Neural progenitor cell (in vitro differentiated cells): ENCODE data around the gene MANSC4. TPM values are rescaled to one million over a fixed set of nuclear protein-coding genes. Genes with fewer than 3 reads are reported as not detected.

Experiments used
- DNase-seq: peaks from one replicate; pipeline ENCODE4 v3.0.0-alpha.2; 2016; ENCODE audit warnings: low spot score
- H2AFZ ChIP-seq: fragments of 200-600 bp; sonication (generic); replicated peaks from 2 replicates; pipeline ENCODE4 v1.6.1; 2016; ENCODE audit warnings: antibody characterized with exemption
- H3F3A ChIP-seq: fragments of 200-600 bp; sonication (generic); 2 replicates; pipeline ENCODE4 v1.6.1; 2016; ENCODE audit warnings: antibody characterized with exemption, low read depth
- H3K27ac ChIP-seq: fragments of 200-600 bp; sonication (generic); 2 replicates; pipeline ENCODE4 v1.5.1; 2016; ENCODE audit warnings: mild to moderate bottlenecking
- H3K27me3 ChIP-seq: fragments of 200-600 bp; sonication (generic); 2 replicates; pipeline ENCODE4 v1.6.1; 2016; ENCODE audit warnings: mild to moderate bottlenecking, moderate library complexity
- H3K36me3 ChIP-seq: fragments of 200-600 bp; sonication (generic); 2 replicates; pipeline ENCODE4 v1.5.1; 2016
- H3K4me1 ChIP-seq: fragments of 200-600 bp; sonication (generic); 2 replicates; pipeline ENCODE4 v1.6.1; 2016; ENCODE audit warnings: mixed run types
- H3K4me2 ChIP-seq: fragments of 200-600 bp; sonication (generic); 2 replicates; pipeline ENCODE4 v1.6.1; 2016
- H3K4me3 ChIP-seq: fragments of 200-600 bp; sonication (generic); 2 replicates; pipeline ENCODE4 v1.5.1; 2016
- H3K79me2 ChIP-seq: fragments of 200-600 bp; sonication (generic); 2 replicates; pipeline ENCODE4 v1.6.1; 2016; ENCODE audit warnings: low read depth
- H3K9ac ChIP-seq: fragments of 200-600 bp; sonication (generic); 2 replicates; pipeline ENCODE4 v1.6.1; 2016
- H3K9me3 ChIP-seq: fragments of 200-600 bp; sonication (generic); 2 replicates; pipeline ENCODE4 v1.5.1; 2016; ENCODE audit warnings: low read depth
- H4K20me1 ChIP-seq: fragments of 200-600 bp; sonication (generic); 2 replicates; pipeline ENCODE4 v1.6.1; 2016; ENCODE audit warnings: low read depth
- H3K27ac Mint-ChIP-seq: 3 replicates; pipeline ENCODE4 v1.8.0; 2021; ENCODE audit warnings: mixed read lengths
- H3K27me3 Mint-ChIP-seq: 2 replicates; pipeline ENCODE4 v1.8.0; 2022; ENCODE audit warnings: low read depth, mild to moderate bottlenecking, inconsistent platforms, moderate library complexity, mixed read lengths; ENCODE audit not compliant: insufficient read depth
- H3K36me3 Mint-ChIP-seq: 3 replicates; pipeline ENCODE4 v1.8.0; 2021; ENCODE audit warnings: mixed read lengths
- H3K4me1 Mint-ChIP-seq: 3 replicates; pipeline ENCODE4 v1.8.0; 2021; ENCODE audit warnings: mixed read lengths
- H3K4me3 Mint-ChIP-seq: 3 replicates; pipeline ENCODE4 v1.8.0; 2021; ENCODE audit warnings: mild to moderate bottlenecking, moderate library complexity, mixed read lengths
- H3K9me3 Mint-ChIP-seq: 3 replicates; pipeline ENCODE4 v1.8.0; 2020; ENCODE audit warnings: mixed read lengths
- EZH2 ChIP-seq: fragments of 200-600 bp; sonication (generic); IDR thresholded peaks from 2 replicates; pipeline ENCODE4 v1.6.1; 2017; ENCODE audit warnings: antibody characterized with exemption, mild to moderate bottlenecking, moderate library complexity
- EZH2phosphoT487 ChIP-seq: fragments of 200-600 bp; sonication (generic); IDR thresholded peaks from 2 replicates; pipeline ENCODE4 v1.6.1; 2017; ENCODE audit warnings: antibody characterized with exemption
- total RNA-seq: library from RNA; depleted of rRNA; stranded (reverse); fragments of >200 nt; gene quantifications from 2 replicates; pipeline ENCODE4 v1.2.3, GENCODE V29; 2015; ENCODE audit warnings: low replicate concordance
- TF ChIP-seq, protein P1 (sequence below): fragments of 200-600 bp; sonication (generic); IDR thresholded peaks from 2 replicates; pipeline ENCODE4 v1.5.1; 2017; ENCODE audit warnings: antibody characterized with exemption, mild to moderate bottlenecking

MANSC4 gene
- total RNA-seq, 1 donor from 2014 or later, result not detected

DNA sequence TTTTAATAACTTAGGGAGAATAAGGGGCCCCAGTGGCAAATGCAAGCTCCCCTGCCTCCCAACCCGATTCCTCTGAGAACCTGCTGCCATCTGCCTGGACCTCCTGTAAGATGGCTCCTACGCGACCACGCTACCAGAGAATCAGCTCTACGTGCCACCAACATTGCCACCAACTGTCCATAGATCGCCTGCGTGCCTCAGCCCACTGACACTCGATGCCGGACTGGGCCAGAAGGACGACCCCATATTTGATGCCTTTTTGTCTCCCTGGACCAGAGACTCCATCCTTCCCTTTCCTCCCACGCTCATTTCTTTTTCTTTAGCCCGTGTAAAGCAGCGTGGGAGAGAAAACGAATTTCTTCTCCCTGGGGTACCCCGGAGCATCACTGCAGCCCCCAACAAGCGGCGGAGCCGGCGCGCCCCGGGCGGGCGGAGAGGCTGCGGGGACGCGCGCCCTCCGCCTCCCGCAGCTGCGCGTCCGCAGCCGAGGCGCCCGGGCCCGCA lies 568 bp downstream of the MANSC4 start:
- Histone ChIP-seq H3F3A (peaks cover 24% of the 10 kb centered on the region), H3K36me3 (no peaks in the 10 kb centered on the region), H3K9ac (peak overlapping the region; percentile 77), H3K79me2 (peaks cover 43% of the 10 kb centered on the region), H3K4me2 (peak overlapping the region; percentile 93), H2AFZ (peak overlapping the region; percentile 90), H3K27ac (peak overlapping the region; percentile 93), H3K4me1 (peaks cover 26% of the 10 kb centered on the region), H3K4me3 (peak overlapping the region; percentile 82), H4K20me1 (no peaks in the 10 kb centered on the region), H3K27me3 (no peaks in the 10 kb centered on the region), H3K9me3 (no peaks in the 10 kb centered on the region)
- peaks cover 2% of the 10 kb centered on the region for H3K27me3 Mint-ChIP-seq
- TF ChIP-seq EZH2phosphoT487, result no peak
- TF ChIP-seq EZH2, result no peak
- TF ChIP-seq, protein P1, sequence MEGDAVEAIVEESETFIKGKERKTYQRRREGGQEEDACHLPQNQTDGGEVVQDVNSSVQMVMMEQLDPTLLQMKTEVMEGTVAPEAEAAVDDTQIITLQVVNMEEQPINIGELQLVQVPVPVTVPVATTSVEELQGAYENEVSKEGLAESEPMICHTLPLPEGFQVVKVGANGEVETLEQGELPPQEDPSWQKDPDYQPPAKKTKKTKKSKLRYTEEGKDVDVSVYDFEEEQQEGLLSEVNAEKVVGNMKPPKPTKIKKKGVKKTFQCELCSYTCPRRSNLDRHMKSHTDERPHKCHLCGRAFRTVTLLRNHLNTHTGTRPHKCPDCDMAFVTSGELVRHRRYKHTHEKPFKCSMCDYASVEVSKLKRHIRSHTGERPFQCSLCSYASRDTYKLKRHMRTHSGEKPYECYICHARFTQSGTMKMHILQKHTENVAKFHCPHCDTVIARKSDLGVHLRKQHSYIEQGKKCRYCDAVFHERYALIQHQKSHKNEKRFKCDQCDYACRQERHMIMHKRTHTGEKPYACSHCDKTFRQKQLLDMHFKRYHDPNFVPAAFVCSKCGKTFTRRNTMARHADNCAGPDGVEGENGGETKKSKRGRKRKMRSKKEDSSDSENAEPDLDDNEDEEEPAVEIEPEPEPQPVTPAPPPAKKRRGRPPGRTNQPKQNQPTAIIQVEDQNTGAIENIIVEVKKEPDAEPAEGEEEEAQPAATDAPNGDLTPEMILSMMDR, result no peak
- peak overlapping the region; percentile 97 for H3K27ac Mint-ChIP-seq
- peaks cover 32% of the 10 kb centered on the region for H3K4me1 Mint-ChIP-seq
- no peaks in the 10 kb centered on the region for H3K9me3 Mint-ChIP-seq
- peaks cover 17% of the 10 kb centered on the region for H3K36me3 Mint-ChIP-seq
- peak overlapping the region; percentile 90 for H3K4me3 Mint-ChIP-seq
- DNase-seq, result peak; percentile 48

DNA sequence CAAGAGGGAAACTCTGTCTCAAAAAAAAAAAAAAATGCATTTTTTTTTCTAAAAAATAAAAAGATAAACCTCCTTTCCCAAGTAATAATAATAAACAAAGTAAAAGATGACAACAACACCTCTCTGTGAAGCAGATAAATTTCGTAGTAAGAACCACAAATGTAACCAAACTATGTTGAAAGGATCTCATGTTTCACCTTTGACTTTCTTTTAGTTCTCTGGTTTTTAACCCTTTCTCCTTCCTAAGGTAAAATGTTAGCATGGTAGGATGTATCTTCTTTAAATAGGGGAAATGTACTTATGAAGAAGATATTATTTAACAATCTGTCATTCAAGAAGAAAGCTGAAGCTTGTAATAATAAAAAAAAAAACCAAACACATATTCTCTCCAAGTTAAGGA lies 1.8 kb downstream of the MANSC4 start:
- Histone ChIP-seq H2AFZ (no peak overlapping the region), H4K20me1 (no peaks in the 10 kb centered on the region), H3K4me2 (no peak overlapping the region), H3K27ac (no peak overlapping the region), H3K9ac (no peak overlapping the region), H3K36me3 (no peaks in the 10 kb centered on the region), H3F3A (peaks cover 24% of the 10 kb centered on the region), H3K4me3 (no peak overlapping the region), H3K4me1 (peaks cover 26% of the 10 kb centered on the region), H3K9me3 (no peaks in the 10 kb centered on the region), H3K79me2 (peaks cover 31% of the 10 kb centered on the region), H3K27me3 (no peaks in the 10 kb centered on the region)
- peaks cover 13% of the 10 kb centered on the region for H3K36me3 Mint-ChIP-seq
- no peaks in the 10 kb centered on the region for H3K9me3 Mint-ChIP-seq
- peaks cover 32% of the 10 kb centered on the region for H3K4me1 Mint-ChIP-seq
- H3K27me3 Mint-ChIP-seq, result peaks cover 2% of the 10 kb centered on the region
- DNase-seq, result no peak
- no peak overlapping the region for H3K27ac Mint-ChIP-seq
- TF ChIP-seq EZH2phosphoT487, result no peak
- peak overlapping the region; percentile 70 for H3K4me3 Mint-ChIP-seq

DNA sequence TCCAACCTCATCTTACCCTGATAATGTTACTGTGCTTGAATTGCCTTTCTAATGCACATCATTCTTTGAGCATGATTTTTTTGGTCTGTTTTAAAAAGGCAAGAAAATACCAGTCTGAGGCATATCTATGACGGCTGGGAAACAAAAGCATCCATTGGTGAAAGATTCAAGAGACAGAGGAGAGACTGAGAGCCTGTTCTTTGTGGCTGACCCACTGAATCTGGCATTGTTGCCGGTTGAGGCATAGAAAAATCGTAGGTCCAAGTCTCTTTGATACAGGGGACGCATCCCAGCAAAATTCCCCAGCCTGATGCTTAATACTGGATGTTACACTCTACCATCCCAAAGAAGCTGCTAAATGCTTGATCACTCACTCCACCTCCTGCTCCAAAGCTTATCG lies 2.9 kb downstream of the MANSC4 start:
- H3K36me3 Mint-ChIP-seq, result peaks cover 5% of the 10 kb centered on the region
- peaks cover 27% of the 10 kb centered on the region for H3K4me1 Mint-ChIP-seq
- no peaks in the 10 kb centered on the region for H3K9me3 ChIP-seq
- H3K27me3 Mint-ChIP-seq, result peaks cover 2% of the 10 kb centered on the region
- H3K9ac ChIP-seq, result no peak overlapping the region
- H3K4me3 ChIP-seq, result no peak overlapping the region
- H3K27me3 ChIP-seq, result no peaks in the 10 kb centered on the region
- TF ChIP-seq EZH2phosphoT487, result no peak
- TF ChIP-seq, protein P1, result no peak
- no peak for TF ChIP-seq EZH2
- no peak overlapping the region for H3K27ac ChIP-seq
- no peaks in the 10 kb centered on the region for H3K9me3 Mint-ChIP-seq
- H4K20me1 ChIP-seq, result no peaks in the 10 kb centered on the region
- H3K79me2 ChIP-seq, result peaks cover 20% of the 10 kb centered on the region
- no peak overlapping the region for H2AFZ ChIP-seq
- no peak for DNase-seq
- no peak overlapping the region for H3K27ac Mint-ChIP-seq
- no peaks in the 10 kb centered on the region for H3K36me3 ChIP-seq
- H3F3A ChIP-seq, result peaks cover 18% of the 10 kb centered on the region
- no peak overlapping the region for H3K4me3 Mint-ChIP-seq
- H3K4me2 ChIP-seq, result no peak overlapping the region
- H3K4me1 ChIP-seq, result peaks cover 16% of the 10 kb centered on the region

DNA sequence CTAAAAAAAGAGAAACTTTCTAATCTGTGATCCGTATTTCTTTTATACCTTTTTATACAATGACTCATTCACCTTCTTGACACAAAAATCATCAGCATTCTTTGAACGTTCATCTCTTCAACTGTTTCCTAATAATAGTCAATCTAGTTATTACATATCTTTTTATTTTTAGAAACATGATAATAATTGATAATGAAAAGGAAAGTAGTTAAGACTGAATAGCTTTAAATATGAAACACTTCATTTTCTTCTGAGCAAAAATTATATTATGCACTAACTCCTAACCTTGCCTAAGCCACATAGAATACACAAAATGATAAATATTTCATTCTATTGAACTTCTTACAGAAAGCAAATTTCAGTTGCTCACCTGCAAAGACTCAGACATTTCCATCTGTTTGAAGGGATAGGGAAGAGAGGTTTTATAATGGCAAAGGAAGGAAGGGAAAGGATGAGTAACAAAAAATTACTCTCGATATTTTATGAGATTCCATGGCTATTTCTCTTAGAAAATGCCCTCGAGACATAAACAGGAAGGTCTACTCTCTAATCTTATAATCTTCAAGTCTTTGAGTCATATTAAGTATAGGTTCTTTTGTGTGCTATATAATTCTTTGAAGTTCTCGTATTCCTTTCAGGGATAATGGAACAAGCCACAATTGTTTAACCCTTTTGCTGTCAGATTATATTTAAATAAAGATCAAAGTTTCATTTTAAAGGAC lies 7.5 kb downstream of the MANSC4 start:
- Histone ChIP-seq H3K4me3 (no peak overlapping the region), H3K27ac (no peak overlapping the region), H3K79me2 (no peaks in the 10 kb centered on the region), H3K9ac (no peak overlapping the region), H4K20me1 (no peaks in the 10 kb centered on the region), H3K9me3 (no peaks in the 10 kb centered on the region), H3F3A (no peaks in the 10 kb centered on the region), H3K4me2 (no peak overlapping the region), H2AFZ (no peak overlapping the region), H3K4me1 (no peaks in the 10 kb centered on the region), H3K36me3 (no peaks in the 10 kb centered on the region), H3K27me3 (no peaks in the 10 kb centered on the region)
- no peaks in the 10 kb centered on the region for H3K36me3 Mint-ChIP-seq
- DNase-seq, result no peak
- no peaks in the 10 kb centered on the region for H3K9me3 Mint-ChIP-seq
- no peak overlapping the region for H3K27ac Mint-ChIP-seq
- H3K27me3 Mint-ChIP-seq, result no peaks in the 10 kb centered on the region
- peaks cover 3% of the 10 kb centered on the region for H3K4me1 Mint-ChIP-seq
- TF ChIP-seq, protein P1, result no peak
- no peak for TF ChIP-seq EZH2phosphoT487
- no peak overlapping the region for H3K4me3 Mint-ChIP-seq
